WTC11 (cell line): ENCODE results near the gene SGCA. TPM values are rescaled to one million over a fixed set of nuclear protein-coding genes. Genes with fewer than 3 reads are reported as not detected.

Experiments
- ATAC-seq: fragments of 200-7000 bp; cut with Tn5 transposase; 2 replicates; pipeline ENCODE4 v1.10.0; 2021; ENCODE audit warnings: mild to moderate bottlenecking, moderate library complexity
- CTCF ChIA-PET: fragments of 300-600 bp; sonication (Branson Sonifier 250); formaldehyde crosslinking; loops from one replicate; lab custom pipeline; 2021; ENCODE audit warnings: antibody characterized with exemption; lab: Charles Lee
- POLR2A ChIA-PET: fragments of 350-600 bp; sonication (Branson Sonifier 250); formaldehyde crosslinking; loops from one replicate; lab custom pipeline; 2021; ENCODE audit warnings: antibody characterized with exemption; lab: Charles Lee
- DNase-seq: peaks from one replicate; pipeline ENCODE4 v3.0.0; 2021; ENCODE audit warnings: low spot score
- H3K27ac Mint-ChIP-seq: 2 replicates; pipeline ENCODE4 v1.8.0; 2021; ENCODE audit warnings: mixed read lengths
- H3K27me3 Mint-ChIP-seq: 2 replicates; pipeline ENCODE4 v1.8.0; 2021; ENCODE audit warnings: low read depth, mild to moderate bottlenecking, moderate library complexity, mixed read lengths
- H3K36me3 Mint-ChIP-seq: 2 replicates; pipeline ENCODE4 v1.8.0; 2021; ENCODE audit warnings: mixed read lengths
- H3K4me1 Mint-ChIP-seq: 2 replicates; pipeline ENCODE4 v1.8.0; 2022; ENCODE audit warnings: mixed read lengths
- H3K4me3 Mint-ChIP-seq: 2 replicates; pipeline ENCODE4 v1.8.0; 2021; ENCODE audit warnings: mild to moderate bottlenecking, moderate library complexity, mixed read lengths
- H3K9me3 Mint-ChIP-seq: 2 replicates; pipeline ENCODE4 v1.8.0; 2021; ENCODE audit warnings: mixed read lengths
- ETV6 ChIP-seq: sonication (generic); formaldehyde crosslinking; IDR thresholded peaks from 2 replicates; pipeline ENCODE4 v1.8.1; 2022; ENCODE audit warnings: mild to moderate bottlenecking, missing genetic modification reagents
- KAT7 ChIP-seq: sonication (generic); formaldehyde crosslinking; IDR thresholded peaks from 2 replicates; pipeline ENCODE4 v1.8.1; 2023; ENCODE audit warnings: missing genetic modification reagents, mild to moderate bottlenecking, borderline replicate concordance
- NFATC4 ChIP-seq: fragments of 250-450 bp; sonication (Bioruptor Pico); IDR thresholded peaks from 2 replicates; pipeline ENCODE4 v1.9.0; 2021; ENCODE audit warnings: mild to moderate bottlenecking
- NFYB ChIP-seq: sonication (generic); formaldehyde crosslinking; conservative IDR thresholded peaks from 2 replicates; pipeline ENCODE4 v1.8.0; 2022; ENCODE audit warnings: low read depth, missing genetic modification reagents
- NR1H2 ChIP-seq: sonication (generic); formaldehyde crosslinking; IDR thresholded peaks from 2 replicates; pipeline ENCODE4 v1.9.0; 2021; ENCODE audit warnings: mild to moderate bottlenecking, moderate library complexity, missing genetic modification reagents
- NR3C1 ChIP-seq: sonication (generic); formaldehyde crosslinking; conservative IDR thresholded peaks from 2 replicates; pipeline ENCODE4 v1.8.1; 2023; ENCODE audit warnings: low read depth, mild to moderate bottlenecking, missing genetic modification reagents
- SMAD3 ChIP-seq: sonication (generic); formaldehyde crosslinking; IDR thresholded peaks from 2 replicates; pipeline ENCODE4 v1.8.0; 2022; ENCODE audit warnings: missing genetic modification reagents, mild to moderate bottlenecking, borderline replicate concordance
- ZNF317 ChIP-seq: sonication (generic); formaldehyde crosslinking; IDR thresholded peaks from 2 replicates; pipeline ENCODE4 v1.8.1; 2023; ENCODE audit warnings: low read depth, mild to moderate bottlenecking, moderate library complexity, missing genetic modification reagents, borderline replicate concordance
- ZNF396 ChIP-seq: fragments of 250-450 bp; sonication (Bioruptor Pico); IDR thresholded peaks from 2 replicates; pipeline ENCODE4 v1.8.0; 2021; ENCODE audit warnings: mild to moderate bottlenecking, moderate library complexity, borderline replicate concordance
- ZNF671 ChIP-seq: fragments of 250-450 bp; sonication (Bioruptor Pico); IDR thresholded peaks from 2 replicates; pipeline ENCODE4 v1.8.0; 2021; ENCODE audit warnings: mild to moderate bottlenecking
- total RNA-seq: library from RNA; stranded (reverse); gene quantifications from 3 replicates; pipeline ENCODE4 v1.2.3, GENCODE V29; 2021
- TF ChIP-seq, protein P1 (sequence below): sonication (generic); formaldehyde crosslinking; IDR thresholded peaks from 2 replicates; pipeline ENCODE4 v1.8.1; 2023; ENCODE audit warnings: mild to moderate bottlenecking, missing genetic modification reagents, moderate library complexity
- TF ChIP-seq, protein P2 (sequence below): sonication (generic); formaldehyde crosslinking; IDR thresholded peaks from 2 replicates; pipeline ENCODE4 v1.8.0; 2022; ENCODE audit warnings: mild to moderate bottlenecking, missing genetic modification reagents
- TF ChIP-seq, protein P3 (sequence below): sonication (generic); formaldehyde crosslinking; IDR thresholded peaks from 2 replicates; pipeline ENCODE4 v1.8.0; 2022; ENCODE audit warnings: mild to moderate bottlenecking, missing genetic modification reagents
- TF ChIP-seq, protein P4 (sequence below): sonication (generic); formaldehyde crosslinking; IDR thresholded peaks from 2 replicates; pipeline ENCODE4 v1.8.1; 2022; ENCODE audit warnings: mild to moderate bottlenecking, missing genetic modification reagents, moderate library complexity, borderline replicate concordance
- TF ChIP-seq, protein P5 (sequence below): sonication (generic); formaldehyde crosslinking; IDR thresholded peaks from 2 replicates; pipeline ENCODE4 v1.8.0; 2022; ENCODE audit warnings: missing genetic modification reagents
- TF ChIP-seq, protein P6 (sequence below): sonication (generic); formaldehyde crosslinking; IDR thresholded peaks from 2 replicates; pipeline ENCODE4 v1.8.0; 2022; ENCODE audit warnings: mild to moderate bottlenecking, missing genetic modification reagents
- TF ChIP-seq, protein P7 (sequence below): sonication (generic); formaldehyde crosslinking; IDR thresholded peaks from 2 replicates; pipeline ENCODE4 v1.8.1; 2022; ENCODE audit warnings: missing genetic modification reagents, borderline replicate concordance
- TF ChIP-seq, protein P8 (sequence below): sonication (generic); formaldehyde crosslinking; IDR thresholded peaks from 2 replicates; pipeline ENCODE4 v1.8.0; 2023; ENCODE audit warnings: missing genetic modification reagents

Gene SGCA
- total RNA-seq, 1 experiment from 2014 or later: 1.0 TPM

DNA sequence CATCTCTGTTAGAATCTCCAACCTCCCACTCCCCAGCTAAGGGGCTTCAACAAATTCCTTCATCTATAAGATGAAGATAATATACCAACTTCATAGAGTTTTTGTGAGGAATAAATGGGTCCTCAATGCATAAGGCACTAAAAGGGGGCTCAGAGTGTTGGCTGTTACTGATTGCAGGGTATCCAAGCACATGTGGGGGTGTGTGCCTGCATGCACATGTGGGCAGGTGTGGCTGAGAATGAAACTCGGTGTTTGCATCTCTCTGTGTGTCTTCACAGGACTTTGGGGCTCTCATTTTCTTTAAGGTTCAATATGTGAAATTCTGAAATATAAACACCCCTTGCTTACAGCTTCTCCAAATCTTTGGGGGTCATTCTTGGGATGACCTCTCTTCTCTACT, 11.2 kb upstream of the SGCA start:
- H3K4me1 Mint-ChIP-seq: peaks cover 15% of the 10 kb centered on the region
- DNase-seq (no peak), ATAC-seq (no peak)
- no peak for TF ChIP-seq ZNF396
- TF ChIP-seq NR3C1 (CRISPR knock-in tag): no peak
- no peak for TF ChIP-seq KAT7 (CRISPR knock-in tag)
- no peak for TF ChIP-seq NFYB (CRISPR knock-in tag)
- no peak for TF ChIP-seq ZNF317 (CRISPR knock-in tag)
- TF ChIP-seq, protein P1, sequence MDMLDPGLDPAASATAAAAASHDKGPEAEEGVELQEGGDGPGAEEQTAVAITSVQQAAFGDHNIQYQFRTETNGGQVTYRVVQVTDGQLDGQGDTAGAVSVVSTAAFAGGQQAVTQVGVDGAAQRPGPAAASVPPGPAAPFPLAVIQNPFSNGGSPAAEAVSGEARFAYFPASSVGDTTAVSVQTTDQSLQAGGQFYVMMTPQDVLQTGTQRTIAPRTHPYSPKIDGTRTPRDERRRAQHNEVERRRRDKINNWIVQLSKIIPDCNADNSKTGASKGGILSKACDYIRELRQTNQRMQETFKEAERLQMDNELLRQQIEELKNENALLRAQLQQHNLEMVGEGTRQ (CRISPR knock-in tag): no peak
- no peak overlapping the region for H3K27ac Mint-ChIP-seq
- CTCF ChIA-PET: interaction anchor here (3.0 kb wide), 1 partner anchor 15 kb away, joined by 10 read pairs; no protein-coding TSS in a partner anchor
- H3K4me3 Mint-ChIP-seq: no peak overlapping the region
- POLR2A ChIA-PET: no interaction called here
- H3K36me3 Mint-ChIP-seq: no peaks in the 10 kb centered on the region
- peaks cover 6% of the 10 kb centered on the region for H3K27me3 Mint-ChIP-seq
- no peaks in the 10 kb centered on the region for H3K9me3 Mint-ChIP-seq

DNA sequence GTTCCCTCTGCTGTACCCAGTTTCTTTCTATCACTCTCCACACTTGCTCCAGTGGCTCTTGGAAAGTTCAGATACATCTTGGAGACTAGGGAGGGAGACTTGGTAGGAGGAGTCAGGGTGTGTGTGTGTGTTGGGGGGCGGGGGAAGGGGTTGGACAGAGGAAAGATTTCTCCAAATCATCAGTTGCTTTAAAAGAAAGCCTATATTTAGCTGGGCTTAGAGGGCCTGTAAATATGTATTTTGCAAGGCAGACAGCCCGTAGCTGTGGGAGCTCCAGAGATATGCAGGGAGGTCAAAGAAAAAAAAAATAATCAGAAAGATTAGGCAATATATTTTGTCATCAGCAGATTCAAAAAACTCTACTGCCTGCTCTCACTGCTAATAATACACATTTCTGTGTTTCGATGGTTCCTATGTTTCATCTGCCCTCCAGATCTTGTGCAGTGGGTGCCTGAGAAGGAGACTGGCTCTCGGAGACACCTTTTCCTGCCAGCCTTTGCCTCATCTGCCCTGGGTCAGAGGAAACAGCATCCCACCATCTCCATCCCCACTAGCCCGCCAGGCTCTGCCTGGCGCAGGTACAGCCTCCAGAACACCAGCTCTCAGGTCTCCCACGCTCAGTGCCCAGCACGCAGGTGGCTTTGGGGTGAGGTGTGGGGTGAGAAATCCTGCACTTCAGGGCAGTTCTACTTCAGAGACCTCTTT, 10.5 kb upstream of the SGCA start:
- no peak overlapping the region for H3K27ac Mint-ChIP-seq
- CTCF ChIA-PET: interaction anchor here (0.6 to 3.0 kb wide), 3 partner anchors 14 to 75 kb away, joined by 3 to 10 read pairs (median 3); no protein-coding TSS in a partner anchor
- peaks cover 15% of the 10 kb centered on the region for H3K4me1 Mint-ChIP-seq
- DNase-seq (no peak), ATAC-seq (no peak)
- H3K9me3 Mint-ChIP-seq: no peaks in the 10 kb centered on the region
- H3K36me3 Mint-ChIP-seq: no peaks in the 10 kb centered on the region
- POLR2A ChIA-PET: no interaction called here
- H3K27me3 Mint-ChIP-seq: peaks cover 11% of the 10 kb centered on the region
- no peak overlapping the region for H3K4me3 Mint-ChIP-seq
- TF ChIP-seq, protein P2, sequence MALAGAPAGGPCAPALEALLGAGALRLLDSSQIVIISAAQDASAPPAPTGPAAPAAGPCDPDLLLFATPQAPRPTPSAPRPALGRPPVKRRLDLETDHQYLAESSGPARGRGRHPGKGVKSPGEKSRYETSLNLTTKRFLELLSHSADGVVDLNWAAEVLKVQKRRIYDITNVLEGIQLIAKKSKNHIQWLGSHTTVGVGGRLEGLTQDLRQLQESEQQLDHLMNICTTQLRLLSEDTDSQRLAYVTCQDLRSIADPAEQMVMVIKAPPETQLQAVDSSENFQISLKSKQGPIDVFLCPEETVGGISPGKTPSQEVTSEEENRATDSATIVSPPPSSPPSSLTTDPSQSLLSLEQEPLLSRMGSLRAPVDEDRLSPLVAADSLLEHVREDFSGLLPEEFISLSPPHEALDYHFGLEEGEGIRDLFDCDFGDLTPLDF (CRISPR knock-in tag): no peak
- no peak for TF ChIP-seq ETV6 (CRISPR knock-in tag)
- TF ChIP-seq SMAD3 (CRISPR knock-in tag): no peak
- TF ChIP-seq, protein P3, sequence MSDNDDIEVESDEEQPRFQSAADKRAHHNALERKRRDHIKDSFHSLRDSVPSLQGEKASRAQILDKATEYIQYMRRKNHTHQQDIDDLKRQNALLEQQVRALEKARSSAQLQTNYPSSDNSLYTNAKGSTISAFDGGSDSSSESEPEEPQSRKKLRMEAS (CRISPR knock-in tag): no peak
- TF ChIP-seq, protein P4, sequence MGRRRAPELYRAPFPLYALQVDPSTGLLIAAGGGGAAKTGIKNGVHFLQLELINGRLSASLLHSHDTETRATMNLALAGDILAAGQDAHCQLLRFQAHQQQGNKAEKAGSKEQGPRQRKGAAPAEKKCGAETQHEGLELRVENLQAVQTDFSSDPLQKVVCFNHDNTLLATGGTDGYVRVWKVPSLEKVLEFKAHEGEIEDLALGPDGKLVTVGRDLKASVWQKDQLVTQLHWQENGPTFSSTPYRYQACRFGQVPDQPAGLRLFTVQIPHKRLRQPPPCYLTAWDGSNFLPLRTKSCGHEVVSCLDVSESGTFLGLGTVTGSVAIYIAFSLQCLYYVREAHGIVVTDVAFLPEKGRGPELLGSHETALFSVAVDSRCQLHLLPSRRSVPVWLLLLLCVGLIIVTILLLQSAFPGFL (CRISPR knock-in tag): no peak
- no peak for TF ChIP-seq NR3C1 (CRISPR knock-in tag)
- no peak for TF ChIP-seq ZNF671 (CRISPR knock-in tag)
- TF ChIP-seq, protein P5, sequence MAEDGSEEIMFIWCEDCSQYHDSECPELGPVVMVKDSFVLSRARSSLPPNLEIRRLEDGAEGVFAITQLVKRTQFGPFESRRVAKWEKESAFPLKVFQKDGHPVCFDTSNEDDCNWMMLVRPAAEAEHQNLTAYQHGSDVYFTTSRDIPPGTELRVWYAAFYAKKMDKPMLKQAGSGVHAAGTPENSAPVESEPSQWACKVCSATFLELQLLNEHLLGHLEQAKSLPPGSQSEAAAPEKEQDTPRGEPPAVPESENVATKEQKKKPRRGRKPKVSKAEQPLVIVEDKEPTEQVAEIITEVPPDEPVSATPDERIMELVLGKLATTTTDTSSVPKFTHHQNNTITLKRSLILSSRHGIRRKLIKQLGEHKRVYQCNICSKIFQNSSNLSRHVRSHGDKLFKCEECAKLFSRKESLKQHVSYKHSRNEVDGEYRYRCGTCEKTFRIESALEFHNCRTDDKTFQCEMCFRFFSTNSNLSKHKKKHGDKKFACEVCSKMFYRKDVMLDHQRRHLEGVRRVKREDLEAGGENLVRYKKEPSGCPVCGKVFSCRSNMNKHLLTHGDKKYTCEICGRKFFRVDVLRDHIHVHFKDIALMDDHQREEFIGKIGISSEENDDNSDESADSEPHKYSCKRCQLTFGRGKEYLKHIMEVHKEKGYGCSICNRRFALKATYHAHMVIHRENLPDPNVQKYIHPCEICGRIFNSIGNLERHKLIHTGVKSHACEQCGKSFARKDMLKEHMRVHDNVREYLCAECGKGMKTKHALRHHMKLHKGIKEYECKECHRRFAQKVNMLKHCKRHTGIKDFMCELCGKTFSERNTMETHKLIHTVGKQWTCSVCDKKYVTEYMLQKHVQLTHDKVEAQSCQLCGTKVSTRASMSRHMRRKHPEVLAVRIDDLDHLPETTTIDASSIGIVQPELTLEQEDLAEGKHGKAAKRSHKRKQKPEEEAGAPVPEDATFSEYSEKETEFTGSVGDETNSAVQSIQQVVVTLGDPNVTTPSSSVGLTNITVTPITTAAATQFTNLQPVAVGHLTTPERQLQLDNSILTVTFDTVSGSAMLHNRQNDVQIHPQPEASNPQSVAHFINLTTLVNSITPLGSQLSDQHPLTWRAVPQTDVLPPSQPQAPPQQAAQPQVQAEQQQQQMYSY (CRISPR knock-in tag): no peak
- no peak for TF ChIP-seq KAT7 (CRISPR knock-in tag)
- TF ChIP-seq, protein P6, sequence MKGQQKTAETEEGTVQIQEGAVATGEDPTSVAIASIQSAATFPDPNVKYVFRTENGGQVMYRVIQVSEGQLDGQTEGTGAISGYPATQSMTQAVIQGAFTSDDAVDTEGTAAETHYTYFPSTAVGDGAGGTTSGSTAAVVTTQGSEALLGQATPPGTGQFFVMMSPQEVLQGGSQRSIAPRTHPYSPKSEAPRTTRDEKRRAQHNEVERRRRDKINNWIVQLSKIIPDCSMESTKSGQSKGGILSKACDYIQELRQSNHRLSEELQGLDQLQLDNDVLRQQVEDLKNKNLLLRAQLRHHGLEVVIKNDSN (CRISPR knock-in tag): no peak
- TF ChIP-seq NR1H2 (CRISPR knock-in tag): no peak
- no peak for TF ChIP-seq NFATC4
- TF ChIP-seq, protein P7, sequence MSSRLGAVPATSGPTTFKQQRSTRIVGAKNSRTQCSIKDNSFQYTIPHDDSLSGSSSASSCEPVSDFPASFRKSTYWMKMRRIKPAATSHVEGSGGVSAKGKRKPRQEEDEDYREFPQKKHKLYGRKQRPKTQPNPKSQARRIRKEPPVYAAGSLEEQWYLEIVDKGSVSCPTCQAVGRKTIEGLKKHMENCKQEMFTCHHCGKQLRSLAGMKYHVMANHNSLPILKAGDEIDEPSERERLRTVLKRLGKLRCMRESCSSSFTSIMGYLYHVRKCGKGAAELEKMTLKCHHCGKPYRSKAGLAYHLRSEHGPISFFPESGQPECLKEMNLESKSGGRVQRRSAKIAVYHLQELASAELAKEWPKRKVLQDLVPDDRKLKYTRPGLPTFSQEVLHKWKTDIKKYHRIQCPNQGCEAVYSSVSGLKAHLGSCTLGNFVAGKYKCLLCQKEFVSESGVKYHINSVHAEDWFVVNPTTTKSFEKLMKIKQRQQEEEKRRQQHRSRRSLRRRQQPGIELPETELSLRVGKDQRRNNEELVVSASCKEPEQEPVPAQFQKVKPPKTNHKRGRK: no peak
- TF ChIP-seq, protein P8, sequence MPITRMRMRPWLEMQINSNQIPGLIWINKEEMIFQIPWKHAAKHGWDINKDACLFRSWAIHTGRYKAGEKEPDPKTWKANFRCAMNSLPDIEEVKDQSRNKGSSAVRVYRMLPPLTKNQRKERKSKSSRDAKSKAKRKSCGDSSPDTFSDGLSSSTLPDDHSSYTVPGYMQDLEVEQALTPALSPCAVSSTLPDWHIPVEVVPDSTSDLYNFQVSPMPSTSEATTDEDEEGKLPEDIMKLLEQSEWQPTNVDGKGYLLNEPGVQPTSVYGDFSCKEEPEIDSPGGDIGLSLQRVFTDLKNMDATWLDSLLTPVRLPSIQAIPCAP (CRISPR knock-in tag): no peak
